Body of pancreas (tissue), 4 donors: Measurements from ENCODE around the gene SPATA16. TPM values are rescaled to one million over a fixed set of nuclear protein-coding genes. Genes with fewer than 3 reads are reported as not detected.

Experiments
- ATAC-seq: fragments of 150-250 bp; one replicate; pipeline ENCODE4 v1.9.1; 2016
- DNase-seq, 4 donors: peaks; one replicate each; pipeline ENCODE4 v3.0.0-alpha.2; 2019
- H3K27ac ChIP-seq, 4 donors: fragments of 200-600 bp; sonication (generic); 1 replicate in 3 of 4; 2 replicates in 1 of 4; pipeline versions ENCODE4 v1.5.1 to v1.6.1; 2016 to 2019; ENCODE audit warnings: mild to moderate bottlenecking in 1 of 4, mixed read lengths in 1 of 4, moderate library complexity in 1 of 4
- H3K27me3 ChIP-seq, 2 donors: fragments of 200-600 bp; sonication (generic); one replicate each; pipeline ENCODE4 v1.6.0; 2016; ENCODE audit warnings: mild to moderate bottlenecking in 1 of 2
- H3K36me3 ChIP-seq, 2 donors: fragments of 200-600 bp; sonication (generic); replicated peaks in 1 of 2; 2 replicates each; pipeline ENCODE4 v1.5.1; 2016; ENCODE audit warnings: low read depth in 2 of 2; ENCODE audit not compliant: insufficient read depth in 1 of 2
- H3K4me1 ChIP-seq: fragments of 200-600 bp; sonication (generic); one replicate; pipeline ENCODE4 v1.6.0; 2016
- H3K4me3 ChIP-seq, 2 donors: fragments of 200-600 bp; sonication (generic); 1 replicate in 1 of 2; 2 replicates in 1 of 2; pipeline ENCODE4 v1.5.1; 2016 to 2019
- H3K9me3 ChIP-seq, 3 donors: fragments of 200-600 bp; sonication (generic); 1 replicate in 2 of 3; 2 replicates in 1 of 3; pipeline ENCODE4 v1.5.1; 2016
- CTCF ChIP-seq, 7 experiments: fragments of 450-650 bp in 4 of 7; fragments of 200-600 bp in 3 of 7; sonication (generic) in 3 of 7; IDR thresholded peaks; one replicate each; pipeline ENCODE4 v1.5.1; 2016 to 2019; ENCODE audit warnings: antibody characterized with exemption in 7 of 7
- POLR2A ChIP-seq, 3 donors: fragments of 450-650 bp; IDR thresholded peaks; one replicate each; pipeline ENCODE4 v1.6.1; 2016; ENCODE audit warnings: antibody characterized with exemption in 3 of 3, mild to moderate bottlenecking in 2 of 3
- WGBS, 2 donors: methylation state at CpG; one replicate each; pipeline ENCODE4 v1.1.5; 2017; 5-methylcytosine and 5-hydroxymethylcytosine counted together
- intact Hi-C: fragments of 100-400 bp; cut with DNase I; formaldehyde crosslinking; loops from one replicate; pipeline ENCODE4 v1.15.1; 2023
- total RNA-seq, 2 donors: library from RNA; depleted of rRNA; stranded (reverse); fragments of >200 nt; gene quantifications; one replicate each; pipeline ENCODE4 v1.1.0, GENCODE V29; 2016

The SPATA16 gene
- total RNA-seq, 2 donors from 2014 or later = not detected

- H3K27me3 ChIP-seq = no peaks in the 10 kb centered on the region
- no peak overlapping the region for H3K4me3 ChIP-seq
- no peak overlapping the region for H3K27ac ChIP-seq
- ATAC-seq = no peak
- no peak for DNase-seq
- H3K9me3 ChIP-seq = peaks cover 0 to 7% (median 0%) of the 10 kb centered on the region in 3 donors
- intact Hi-C loops = no loop called here
- TF ChIP-seq CTCF (IDR thresholded peaks at IDR 0.05) (no peak), POLR2A (IDR thresholded peaks at IDR 0.05) (no peak)
- no peaks in the 10 kb centered on the region for H3K4me1 ChIP-seq
- 52 to 54% methylated on average over 3 of the region's 3 CpGs for WGBS, 2 donors
- H3K36me3 ChIP-seq = no peaks in the 10 kb centered on the region
These were observed 264.7 kb downstream of the SPATA16 start for GRCh38 chr3:172876297-172876696.

GRCh38 chr3:172875039-172875438 lies 266.0 kb downstream of the SPATA16 start:
- Histone ChIP-seq H3K4me3 (no peak overlapping the region), H3K27ac (no peak overlapping the region), H3K36me3 (no peaks in the 10 kb centered on the region), H3K27me3 (no peaks in the 10 kb centered on the region), H3K4me1 (no peaks in the 10 kb centered on the region), H3K9me3 (peaks cover 0 to 2% (median 0%) of the 10 kb centered on the region in 3 donors)
- intact Hi-C loops = no loop called here
- no peak for ATAC-seq
- TF ChIP-seq CTCF (IDR thresholded peaks at IDR 0.05) = no peak
- TF ChIP-seq POLR2A (IDR thresholded peaks at IDR 0.05) = no peak
- 75% methylated on average over 1 of the region's 1 CpG for WGBS, 2 donors
- DNase-seq = no peak

GRCh38 chr3:172869784-172870518 lies 271.1 kb downstream of the SPATA16 start:
- no peak overlapping the region for H3K4me3 ChIP-seq
- DNase-seq (no peak), ATAC-seq (no peak)
- TF ChIP-seq POLR2A (IDR thresholded peaks at IDR 0.05) (no peak), CTCF (IDR thresholded peaks at IDR 0.05) (no peak)
- peaks cover 6% of the 10 kb centered on the region for H3K4me1 ChIP-seq
- WGBS, 2 donors = 57 to 64% methylated on average over 3 of the region's 3 CpGs
- no peaks in the 10 kb centered on the region for H3K27me3 ChIP-seq
- H3K9me3 ChIP-seq = no peaks in the 10 kb centered on the region
- no peak overlapping the region for H3K27ac ChIP-seq
- intact Hi-C loops = no loop called here
- no peaks in the 10 kb centered on the region for H3K36me3 ChIP-seq

GRCh38 chr3:172869368-172869771 lies 271.7 kb downstream of the SPATA16 start:
- H3K27ac ChIP-seq = no peak overlapping the region
- no peaks in the 10 kb centered on the region for H3K36me3 ChIP-seq
- DNase-seq = peak in 2 of 4 donors; percentile 11 to 15
- H3K9me3 ChIP-seq = no peaks in the 10 kb centered on the region
- H3K4me1 ChIP-seq = peaks cover 6% of the 10 kb centered on the region
- no peaks in the 10 kb centered on the region for H3K27me3 ChIP-seq
- no peak overlapping the region for H3K4me3 ChIP-seq
- ATAC-seq = no peak
- intact Hi-C loops = no loop called here
- WGBS, 2 donors = 25 to 36% methylated on average over 3 of the region's 3 CpGs
- no peak for TF ChIP-seq POLR2A (IDR thresholded peaks at IDR 0.05)
- no peak for TF ChIP-seq CTCF (IDR thresholded peaks at IDR 0.05)
